WTC11 (cell line): Measurements from ENCODE around the gene MAPRE2. TPM values are rescaled to one million over a fixed set of nuclear protein-coding genes. Genes with fewer than 3 reads are reported as not detected.

Source experiments
- ATAC-seq: fragments of 200-7000 bp; cut with Tn5 transposase; 2 replicates; pipeline ENCODE4 v1.10.0; 2021; ENCODE audit warnings: mild to moderate bottlenecking, moderate library complexity
- CTCF ChIA-PET: fragments of 300-600 bp; sonication (Branson Sonifier 250); formaldehyde crosslinking; loops from one replicate; lab custom pipeline; 2021; ENCODE audit warnings: antibody characterized with exemption; lab: Charles Lee
- POLR2A ChIA-PET: fragments of 350-600 bp; sonication (Branson Sonifier 250); formaldehyde crosslinking; loops from one replicate; lab custom pipeline; 2021; ENCODE audit warnings: antibody characterized with exemption; lab: Charles Lee
- DNase-seq: peaks from one replicate; pipeline ENCODE4 v3.0.0; 2021; ENCODE audit warnings: low spot score
- H3K27ac Mint-ChIP-seq: 2 replicates; pipeline ENCODE4 v1.8.0; 2021; ENCODE audit warnings: mixed read lengths
- H3K27me3 Mint-ChIP-seq: 2 replicates; pipeline ENCODE4 v1.8.0; 2021; ENCODE audit warnings: low read depth, mild to moderate bottlenecking, moderate library complexity, mixed read lengths
- H3K36me3 Mint-ChIP-seq: 2 replicates; pipeline ENCODE4 v1.8.0; 2021; ENCODE audit warnings: mixed read lengths
- H3K4me1 Mint-ChIP-seq: 2 replicates; pipeline ENCODE4 v1.8.0; 2022; ENCODE audit warnings: mixed read lengths
- H3K4me3 Mint-ChIP-seq: 2 replicates; pipeline ENCODE4 v1.8.0; 2021; ENCODE audit warnings: mild to moderate bottlenecking, moderate library complexity, mixed read lengths
- H3K9me3 Mint-ChIP-seq: 2 replicates; pipeline ENCODE4 v1.8.0; 2021; ENCODE audit warnings: mixed read lengths
- AR ChIP-seq: fragments of 250-450 bp; sonication (Bioruptor Pico); IDR thresholded peaks from 2 replicates; pipeline ENCODE4 v1.9.0; 2021; ENCODE audit warnings: mild to moderate bottlenecking
- ATF1 ChIP-seq: sonication (generic); formaldehyde crosslinking; IDR thresholded peaks from 2 replicates; pipeline ENCODE4 v1.8.1; 2023; ENCODE audit warnings: mild to moderate bottlenecking, moderate library complexity, missing genetic modification reagents
- CBFB ChIP-seq: sonication (generic); formaldehyde crosslinking; IDR thresholded peaks from 2 replicates; pipeline ENCODE4 v1.8.1; 2022; ENCODE audit warnings: mild to moderate bottlenecking, low read depth, missing genetic modification reagents
- GTF2I ChIP-seq: fragments of 250-450 bp; sonication (Bioruptor Pico); conservative IDR thresholded peaks from 2 replicates; pipeline ENCODE4 v1.4.0; 2021; ENCODE audit warnings: mild to moderate bottlenecking
- IRF1 ChIP-seq: sonication (generic); formaldehyde crosslinking; IDR thresholded peaks from 2 replicates; pipeline ENCODE4 v1.8.0; 2023; ENCODE audit warnings: missing genetic modification reagents
- NR1H2 ChIP-seq: sonication (generic); formaldehyde crosslinking; IDR thresholded peaks from 2 replicates; pipeline ENCODE4 v1.9.0; 2021; ENCODE audit warnings: mild to moderate bottlenecking, moderate library complexity, missing genetic modification reagents
- OVOL2 ChIP-seq: fragments of 250-450 bp; sonication (Bioruptor Pico); IDR thresholded peaks from 2 replicates; pipeline ENCODE4 v1.9.0; 2021; ENCODE audit warnings: mild to moderate bottlenecking, borderline replicate concordance
- RELA ChIP-seq: sonication (generic); formaldehyde crosslinking; IDR thresholded peaks from 2 replicates; pipeline ENCODE4 v1.8.1; 2022; ENCODE audit warnings: missing genetic modification reagents, mild to moderate bottlenecking, borderline replicate concordance
- ZBTB21 ChIP-seq: sonication (generic); formaldehyde crosslinking; IDR thresholded peaks from 2 replicates; pipeline ENCODE4 v1.8.1; 2023; ENCODE audit warnings: mild to moderate bottlenecking, missing genetic modification reagents, borderline replicate concordance
- ZNF512 ChIP-seq: sonication (generic); formaldehyde crosslinking; IDR thresholded peaks from 2 replicates; pipeline ENCODE4 v1.8.1; 2022; ENCODE audit warnings: missing genetic modification reagents, borderline replicate concordance
- ZSCAN18 ChIP-seq: fragments of 250-450 bp; sonication (Bioruptor Pico); IDR thresholded peaks from 2 replicates; pipeline ENCODE4 v2.1.2; 2022; ENCODE audit warnings: mild to moderate bottlenecking, moderate library complexity
- total RNA-seq: library from RNA; stranded (reverse); gene quantifications from 3 replicates; pipeline ENCODE4 v1.2.3, GENCODE V29; 2021
- TF ChIP-seq, protein P1 (sequence below): sonication (generic); formaldehyde crosslinking; IDR thresholded peaks from 2 replicates; pipeline ENCODE4 v1.8.0; 2022; ENCODE audit warnings: mild to moderate bottlenecking, missing genetic modification reagents
- TF ChIP-seq, protein P2 (sequence below): sonication (generic); formaldehyde crosslinking; conservative IDR thresholded peaks from 2 replicates; pipeline ENCODE4 v1.8.1; 2022; ENCODE audit warnings: mild to moderate bottlenecking, missing genetic modification reagents
- TF ChIP-seq, protein P3 (sequence below): fragments of 250-450 bp; sonication (Bioruptor Pico); conservative IDR thresholded peaks from 2 replicates; pipeline ENCODE4 v1.9.0; 2021; ENCODE audit warnings: mild to moderate bottlenecking
- TF ChIP-seq, protein P4 (sequence below): sonication (generic); formaldehyde crosslinking; IDR thresholded peaks from 2 replicates; pipeline ENCODE4 v1.8.1; 2022; ENCODE audit warnings: mild to moderate bottlenecking, moderate library complexity, missing genetic modification reagents

MAPRE2 gene
- total RNA-seq, 1 experiment from 2014 or later: 20.4 TPM

- TF ChIP-seq, protein P1, sequence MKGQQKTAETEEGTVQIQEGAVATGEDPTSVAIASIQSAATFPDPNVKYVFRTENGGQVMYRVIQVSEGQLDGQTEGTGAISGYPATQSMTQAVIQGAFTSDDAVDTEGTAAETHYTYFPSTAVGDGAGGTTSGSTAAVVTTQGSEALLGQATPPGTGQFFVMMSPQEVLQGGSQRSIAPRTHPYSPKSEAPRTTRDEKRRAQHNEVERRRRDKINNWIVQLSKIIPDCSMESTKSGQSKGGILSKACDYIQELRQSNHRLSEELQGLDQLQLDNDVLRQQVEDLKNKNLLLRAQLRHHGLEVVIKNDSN: no peak
- TF ChIP-seq GTF2I (CRISPR knock-in tag) (no peak), ATF1 (no peak), ZNF512 (CRISPR knock-in tag) (no peak)
- TF ChIP-seq, protein P2, sequence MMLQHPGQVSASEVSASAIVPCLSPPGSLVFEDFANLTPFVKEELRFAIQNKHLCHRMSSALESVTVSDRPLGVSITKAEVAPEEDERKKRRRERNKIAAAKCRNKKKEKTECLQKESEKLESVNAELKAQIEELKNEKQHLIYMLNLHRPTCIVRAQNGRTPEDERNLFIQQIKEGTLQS: no peak
- H3K36me3 Mint-ChIP-seq: no peaks in the 10 kb centered on the region
- H3K27me3 Mint-ChIP-seq: no peaks in the 10 kb centered on the region; the same call in none of the 2 replicates
- no peak for ATAC-seq
- CTCF ChIA-PET: no interaction called here
- H3K4me3 Mint-ChIP-seq: no peak overlapping the region
- no peaks in the 10 kb centered on the region for H3K9me3 Mint-ChIP-seq
- DNase-seq: no peak
- POLR2A ChIA-PET: no interaction called here
- no peaks in the 10 kb centered on the region for H3K4me1 Mint-ChIP-seq
- no peak overlapping the region for H3K27ac Mint-ChIP-seq
Measured at GRCh38 chr18:35163721-35164120, 122.5 kb downstream of the MAPRE2 start.

GRCh38 chr18:35164133-35164532, 122.9 kb downstream of the MAPRE2 start:
- ChIA-PET CTCF (no interaction called here), POLR2A (no interaction called here)
- ATAC-seq (no peak), DNase-seq (no peak)
- H3K36me3 Mint-ChIP-seq: no peaks in the 10 kb centered on the region
- no peaks in the 10 kb centered on the region for H3K4me1 Mint-ChIP-seq
- H3K27ac Mint-ChIP-seq: no peak overlapping the region
- H3K27me3 Mint-ChIP-seq: no peaks in the 10 kb centered on the region; the same call in none of the 2 replicates
- TF ChIP-seq CBFB (CRISPR knock-in tag): no peak
- no peak for TF ChIP-seq OVOL2 (CRISPR knock-in tag)
- no peak for TF ChIP-seq NR1H2
- no peak for TF ChIP-seq AR (CRISPR knock-in tag)
- TF ChIP-seq, protein P3, sequence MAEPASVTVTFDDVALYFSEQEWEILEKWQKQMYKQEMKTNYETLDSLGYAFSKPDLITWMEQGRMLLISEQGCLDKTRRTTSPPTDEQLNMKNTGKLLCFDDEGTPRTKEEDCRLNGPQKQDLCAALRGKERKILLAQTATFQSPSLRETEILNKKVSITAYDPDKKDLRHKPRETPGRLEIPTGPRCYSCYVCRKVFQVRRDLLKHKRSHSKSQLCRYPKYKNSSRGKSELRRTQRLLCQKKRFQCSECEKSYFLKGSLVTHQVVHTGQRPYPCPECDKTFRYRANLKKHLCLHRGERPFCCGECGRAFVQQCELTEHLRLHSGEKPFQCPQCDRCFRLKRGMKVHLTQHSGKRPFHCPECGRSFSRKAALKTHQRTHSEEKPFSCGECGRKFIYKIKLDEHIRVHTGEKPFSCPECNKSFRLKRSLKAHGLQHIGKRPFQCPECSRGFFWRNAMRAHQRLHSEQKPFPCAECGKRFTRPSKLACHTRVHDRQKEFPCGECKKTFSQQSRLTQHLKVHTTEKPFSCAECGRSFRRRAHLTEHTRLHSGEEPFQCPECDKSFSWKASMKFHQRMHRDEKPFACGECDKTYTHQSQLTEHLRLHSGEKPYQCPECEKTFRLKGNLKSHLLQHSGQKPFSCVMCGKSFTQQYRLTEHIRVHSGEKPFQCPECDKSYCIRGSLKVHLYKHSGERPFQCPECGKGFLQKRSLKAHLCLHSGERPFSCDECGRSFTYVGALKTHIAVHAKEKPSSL (CRISPR knock-in tag): no peak
- TF ChIP-seq IRF1 (CRISPR knock-in tag): no peak
- TF ChIP-seq, protein P4, sequence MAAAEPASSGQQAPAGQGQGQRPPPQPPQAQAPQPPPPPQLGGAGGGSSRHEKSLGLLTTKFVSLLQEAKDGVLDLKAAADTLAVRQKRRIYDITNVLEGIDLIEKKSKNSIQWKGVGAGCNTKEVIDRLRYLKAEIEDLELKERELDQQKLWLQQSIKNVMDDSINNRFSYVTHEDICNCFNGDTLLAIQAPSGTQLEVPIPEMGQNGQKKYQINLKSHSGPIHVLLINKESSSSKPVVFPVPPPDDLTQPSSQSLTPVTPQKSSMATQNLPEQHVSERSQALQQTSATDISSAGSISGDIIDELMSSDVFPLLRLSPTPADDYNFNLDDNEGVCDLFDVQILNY (CRISPR knock-in tag): no peak
- TF ChIP-seq, protein P2: no peak
- TF ChIP-seq RELA: no peak
- TF ChIP-seq ZSCAN18 (CRISPR knock-in tag): no peak
- no peak for TF ChIP-seq ZBTB21 (CRISPR knock-in tag)
- no peak overlapping the region for H3K4me3 Mint-ChIP-seq
- H3K9me3 Mint-ChIP-seq: no peaks in the 10 kb centered on the region
